Panc1 (cell line): Measurements from ENCODE around the gene EIF1. TPM values are rescaled to one million over a fixed set of nuclear protein-coding genes. Genes with fewer than 3 reads are reported as not detected.

Experiments
- ATAC-seq: fragments of 200-7000 bp; cut with Tn5 transposase; 2 replicates; pipeline ENCODE4 v1.9.1; 2020; ENCODE audit warnings: mild to moderate bottlenecking, moderate library complexity
- BruUV-seq: library from RNA; stranded (reverse); fragments of 400-500 nt; replicated peaks from 2 replicates; lab custom pipeline; 2021; lab: Mats Ljungman, UMichigan
- CTCF ChIA-PET: fragments of 300-600 bp; sonication (Branson Sonifier 250); formaldehyde crosslinking; loops from one replicate; lab custom pipeline; 2022; ENCODE audit warnings: antibody characterized with exemption; lab: Charles Lee
- POLR2A ChIA-PET: fragments of 300-600 bp; sonication (Branson Sonifier 250); formaldehyde crosslinking; loops from one replicate; lab custom pipeline; 2022; ENCODE audit warnings: antibody characterized with exemption; lab: Charles Lee
- DNase-seq: peaks from one replicate; pipeline ENCODE4 v3.0.0-alpha.2; 2010; ENCODE audit warnings: low read depth, low spot score
- H3K27ac ChIP-seq: 2 replicates; pipeline ENCODE4 v1.5.1; 2011; ENCODE audit warnings: mild to moderate bottlenecking, low read length, inconsistent platforms
- H3K27me3 ChIP-seq: fragments of 200-500 bp; sonication (Bioruptor generic); 2 replicates; pipeline ENCODE4 v1.6.0; 2014; ENCODE audit warnings: low read length, inconsistent platforms; ENCODE audit not compliant: control insufficient read depth, insufficient read depth
- H3K36me3 ChIP-seq: fragments of 200-500 bp; sonication (Bioruptor generic); 2 replicates; pipeline ENCODE4 v1.5.1; 2014; ENCODE audit warnings: inconsistent platforms, mild to moderate bottlenecking, low read length, moderate library complexity; ENCODE audit not compliant: control insufficient read depth, insufficient read depth
- H3K4me1 ChIP-seq: 2 replicates; pipeline ENCODE4 v1.5.1; 2011; ENCODE audit warnings: inconsistent platforms, mild to moderate bottlenecking, low read length, moderate library complexity; ENCODE audit not compliant: control insufficient read depth, insufficient read depth
- H3K4me3 ChIP-seq, 2 experiments: 2 replicates each; pipeline ENCODE4 v1.5.1; 2011 to 2012; ENCODE audit warnings: low read depth in 2 of 2, low read length in 2 of 2, mild to moderate bottlenecking in 2 of 2, inconsistent platforms in 1 of 2, moderate library complexity in 1 of 2
- H3K9me3 ChIP-seq: fragments of 200-500 bp; sonication (Bioruptor generic); 2 replicates; pipeline ENCODE4 v1.5.1; 2014; ENCODE audit warnings: low read depth, mild to moderate bottlenecking, inconsistent platforms, low read length, moderate library complexity; ENCODE audit not compliant: control insufficient read depth, insufficient read depth
- POLR2AphosphoS5 ChIP-seq: IDR thresholded peaks from 2 replicates; pipeline ENCODE4 v1.6.1; 2012; ENCODE audit warnings: mild to moderate bottlenecking, low read depth, low read length, moderate library complexity
- REST ChIP-seq, 2 experiments: IDR thresholded peaks; 2 replicates each; pipeline ENCODE4 v1.6.1; 2011 to 2012; ENCODE audit warnings: low read depth in 2 of 2, control low read depth in 1 of 2, low read length in 1 of 2, mild to moderate bottlenecking in 1 of 2, moderate library complexity in 1 of 2; ENCODE audit not compliant: insufficient read depth in 1 of 2
- SIN3A ChIP-seq: IDR thresholded peaks from 2 replicates; pipeline ENCODE4 v1.6.1; 2012; ENCODE audit warnings: low read depth, mild to moderate bottlenecking, low read length, moderate library complexity, borderline replicate concordance; ENCODE audit not compliant: insufficient read depth
- TCF7L2 ChIP-seq: IDR thresholded peaks from 2 replicates; pipeline ENCODE4 v1.6.1; 2011; ENCODE audit warnings: mild to moderate bottlenecking, low read depth, low read length, inconsistent platforms
- in situ Hi-C: cut with HindIII; loops from 2 replicates; pipeline ENCODE4 v1.10.0; 2016; ENCODE audit warnings: low sequenced_read_pairs, low pct_unique_long_range_greater_than_20kb
- intact Hi-C: fragments of 100-400 bp; cut with micrococcal nuclease; formaldehyde crosslinking; loops from one replicate; pipeline ENCODE4 v1.10.0; 2022; ENCODE audit not compliant: unreplicated experiment
- total RNA-seq: library from RNA; stranded (reverse); gene quantifications from one replicate; pipeline ENCODE4 v1.2.1, GENCODE V29; 2021; ENCODE audit not compliant: unreplicated experiment
- TF ChIP-seq, protein P1 (sequence below): fragments of 450-650 bp; IDR thresholded peaks from 2 replicates; pipeline ENCODE4 v1.5.1; 2017; ENCODE audit warnings: mild to moderate bottlenecking

EIF1 gene
- total RNA-seq, 1 experiment from 2014 or later, result 747 TPM

- TF ChIP-seq POLR2AphosphoS5 (no peak), SIN3A (no peak), REST (IDR thresholded peaks at IDR 0.05; ENCODE audit: insufficient read depth in 1 of 2, low read depth in 2 of 2, low read length in 1 of 2) (no peak), TCF7L2 (no peak)
- TF ChIP-seq, protein P1, sequence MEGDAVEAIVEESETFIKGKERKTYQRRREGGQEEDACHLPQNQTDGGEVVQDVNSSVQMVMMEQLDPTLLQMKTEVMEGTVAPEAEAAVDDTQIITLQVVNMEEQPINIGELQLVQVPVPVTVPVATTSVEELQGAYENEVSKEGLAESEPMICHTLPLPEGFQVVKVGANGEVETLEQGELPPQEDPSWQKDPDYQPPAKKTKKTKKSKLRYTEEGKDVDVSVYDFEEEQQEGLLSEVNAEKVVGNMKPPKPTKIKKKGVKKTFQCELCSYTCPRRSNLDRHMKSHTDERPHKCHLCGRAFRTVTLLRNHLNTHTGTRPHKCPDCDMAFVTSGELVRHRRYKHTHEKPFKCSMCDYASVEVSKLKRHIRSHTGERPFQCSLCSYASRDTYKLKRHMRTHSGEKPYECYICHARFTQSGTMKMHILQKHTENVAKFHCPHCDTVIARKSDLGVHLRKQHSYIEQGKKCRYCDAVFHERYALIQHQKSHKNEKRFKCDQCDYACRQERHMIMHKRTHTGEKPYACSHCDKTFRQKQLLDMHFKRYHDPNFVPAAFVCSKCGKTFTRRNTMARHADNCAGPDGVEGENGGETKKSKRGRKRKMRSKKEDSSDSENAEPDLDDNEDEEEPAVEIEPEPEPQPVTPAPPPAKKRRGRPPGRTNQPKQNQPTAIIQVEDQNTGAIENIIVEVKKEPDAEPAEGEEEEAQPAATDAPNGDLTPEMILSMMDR, result no peak
- Histone ChIP-seq H3K36me3 (no peaks in the 10 kb centered on the region), H3K27ac (no peak overlapping the region), H3K4me1 (peaks cover 25% of the 10 kb centered on the region), H3K4me3 (no peak overlapping the region), H3K27me3 (no peaks in the 10 kb centered on the region), H3K9me3 (no peaks in the 10 kb centered on the region)
- no TSS peak for BruUV-seq
- ChIA-PET CTCF (interaction anchor here (0.7 to 5.9 kb wide), 5 partner anchors 10 to 772 kb away, joined by 3 to 106 read pairs (median 23); no protein-coding TSS in a partner anchor), POLR2A (no interaction called here)
- intact Hi-C loops (loop anchor here (2.0 to 5.0 kb wide), 3 partner anchors 13 to 741 kb away; no protein-coding TSS in a partner anchor), in situ Hi-C loops (loop anchor here (25.0 kb wide), 1 partner anchor 113 kb away; the partner anchor contains the start of gene KRT19)
- ATAC-seq (no peak), DNase-seq (no peak)
Observed at GRCh38 chr17:41649923-41650519, 38.7 kb upstream of the EIF1 start.

DNA sequence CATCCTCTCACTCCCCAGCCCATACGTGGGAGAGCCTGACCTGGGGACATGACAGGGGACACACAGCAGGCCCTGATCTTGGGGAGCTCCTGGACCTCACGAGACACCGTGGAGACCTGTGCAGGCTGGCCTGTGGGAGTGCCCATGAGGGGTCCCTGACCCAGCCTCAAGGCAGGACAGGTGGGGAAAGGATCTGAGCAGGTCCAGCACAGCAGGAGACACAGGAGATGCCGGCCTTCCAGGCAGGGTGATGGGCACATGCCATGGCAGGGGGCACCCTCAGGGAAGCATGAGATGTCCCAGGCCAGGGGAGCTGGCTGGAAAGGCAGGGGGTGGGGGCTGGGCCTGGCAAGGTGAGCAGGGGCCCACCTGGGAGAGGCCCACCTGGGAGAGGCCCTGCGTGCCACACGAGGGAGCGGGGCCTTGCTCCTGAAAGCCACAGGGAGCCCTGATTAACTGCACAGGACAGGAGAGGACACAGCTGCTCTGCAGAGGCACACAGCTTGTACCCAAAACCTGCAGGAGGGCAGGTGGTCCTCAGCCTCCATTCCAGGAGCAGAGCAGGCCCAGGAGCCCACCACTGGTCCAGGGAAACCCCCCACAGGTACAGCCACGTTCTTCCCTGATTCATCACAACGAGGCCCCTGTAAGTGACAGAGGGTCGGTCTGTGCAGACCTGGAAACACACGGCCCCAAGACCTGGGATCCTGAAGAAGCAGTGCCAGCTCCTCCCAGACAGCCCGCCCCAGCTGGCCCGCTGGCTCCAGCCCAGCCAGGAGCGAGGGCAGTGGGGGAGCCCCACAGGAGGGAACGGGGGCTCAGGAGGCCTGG is 37.7 kb upstream of the EIF1 start:
- POLR2A ChIA-PET, result no interaction called here
- H3K36me3 ChIP-seq, result no peaks in the 10 kb centered on the region
- ATAC-seq, result no peak
- no peak overlapping the region for H3K4me3 ChIP-seq
- BruUV-seq, result no TSS peak
- CTCF ChIA-PET, result interaction anchor here (0.7 to 5.9 kb wide), 6 partner anchors 9 to 865 kb away, joined by 3 to 106 read pairs (median 4); no protein-coding TSS in a partner anchor
- intact Hi-C loops, result no loop called here
- H3K27ac ChIP-seq, result no peak overlapping the region
- peaks cover 26% of the 10 kb centered on the region for H3K4me1 ChIP-seq
- in situ Hi-C loops, result no loop called here
- DNase-seq, result no peak
- no peaks in the 10 kb centered on the region for H3K27me3 ChIP-seq
- TF ChIP-seq, protein P1, result no peak
- TF ChIP-seq REST (IDR thresholded peaks at IDR 0.05; ENCODE audit: insufficient read depth in 1 of 2, low read depth in 2 of 2, low read length in 1 of 2) (no peak), POLR2AphosphoS5 (no peak), TCF7L2 (no peak), SIN3A (no peak)
- no peaks in the 10 kb centered on the region for H3K9me3 ChIP-seq
